Left lung (tissue), 10 donors: ENCODE results near the gene AIG1. TPM values are rescaled to one million over a fixed set of nuclear protein-coding genes. Genes with fewer than 3 reads are reported as not detected.
A peak's percentile ranks its signal among the peaks of the same experiment; 100 is the strongest.

Source experiments
- ATAC-seq: fragments of 200-7000 bp; cut with Tn5 transposase; one replicate; pipeline ENCODE4 v1.9.1; 2020; ENCODE audit warnings: moderate library complexity
- DNase-seq, 4 donors: peaks; one replicate each; pipeline ENCODE4 v3.0.0-alpha.2; 2013 to 2020
- H3K27ac ChIP-seq, 2 donors: fragments of 200-600 bp; sonication (generic) in 1 of 2; one replicate each; pipeline versions ENCODE4 v1.5.0 to v1.8.0; 2020 to 2021
- H3K27me3 ChIP-seq, 2 donors: fragments of 200-600 bp; sonication (generic) in 1 of 2; one replicate each; pipeline versions ENCODE4 v1.5.0 to v1.8.0; 2020 to 2021
- H3K36me3 ChIP-seq, 2 donors: fragments of 200-600 bp; sonication (generic) in 1 of 2; one replicate each; pipeline versions ENCODE4 v1.5.0 to v1.8.0; 2020 to 2021
- H3K4me1 ChIP-seq, 2 donors: fragments of 200-600 bp; one replicate each; pipeline ENCODE4 v1.8.0; 2021
- H3K4me3 ChIP-seq, 2 donors: fragments of 200-600 bp; sonication (generic) in 1 of 2; one replicate each; pipeline versions ENCODE4 v1.5.0 to v1.8.0; 2020 to 2021; ENCODE audit warnings: mild to moderate bottlenecking in 1 of 2
- H3K9me3 ChIP-seq, 2 donors: fragments of 200-600 bp; sonication (generic) in 1 of 2; one replicate each; pipeline versions ENCODE4 v1.5.0 to v1.8.0; 2020 to 2021
- CTCF ChIP-seq, 2 donors: fragments of 200-600 bp; sonication (generic) in 1 of 2; IDR thresholded peaks; one replicate each; pipeline versions ENCODE4 v1.5.0 to v1.8.0; 2021; ENCODE audit warnings: antibody characterized with exemption in 2 of 2
- intact Hi-C, 2 donors: fragments of 100-400 bp; cut with DNase I; formaldehyde crosslinking; loops; one replicate each; pipeline versions ENCODE4 v1.11.2 to v1.14.2; 2022
- polyA plus RNA-seq, 6 donors: library from polyadenylated mRNA; unstranded; fragments of 120-200 nt; gene quantifications; one replicate each; pipeline ENCODE4 v1.2.1, GENCODE V29; 2013; ENCODE audit not compliant: insufficient read length in 6 of 6
- total RNA-seq, 2 donors: library from RNA; stranded (reverse); fragmentation: NEBNext Ultra II Directional; extraction: Animal tissue kit (Norgen Biotek cat#: 25700); gene quantifications; one replicate each; pipeline ENCODE4 v1.2.1, GENCODE V29; 2021
- donor health status: DM: no; HTN: yes; CAD: no.
- donor health status: DM: no; HTN: no; CAD: no.

The AIG1 gene
- total and polyA plus RNA-seq, 8 donors, result 34.7 to 45.4 (median 36.8) TPM

DNA sequence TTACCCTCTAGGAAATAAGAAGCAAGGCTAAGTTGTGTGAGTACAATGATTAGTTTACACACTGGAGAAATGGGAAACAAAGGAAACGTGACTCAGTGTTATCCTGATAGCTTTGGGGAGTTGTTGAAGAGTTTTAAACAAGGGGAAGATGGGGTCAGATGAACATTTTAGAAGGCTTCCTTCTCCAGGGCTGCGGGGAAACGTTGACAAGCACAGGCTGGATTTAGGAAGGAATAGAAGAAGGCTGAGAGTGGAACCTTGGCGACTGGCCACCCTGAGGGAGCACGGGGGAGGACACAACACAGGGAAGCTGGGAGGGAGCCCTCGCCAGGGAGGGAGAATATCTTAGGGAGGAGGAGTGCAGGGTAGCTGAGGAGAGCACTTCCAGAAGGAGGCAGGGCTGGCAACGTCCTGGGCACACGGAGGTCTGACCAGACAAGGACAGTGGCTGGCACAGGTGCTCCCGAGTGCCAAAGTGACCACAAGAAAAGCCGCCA lies 134.7 kb downstream of the AIG1 start:
- TF ChIP-seq CTCF (IDR thresholded peaks at IDR 0.05), result no peak
- Histone ChIP-seq H3K9me3 (no peaks in the 10 kb centered on the region), H3K4me1 (no peaks in the 10 kb centered on the region), H3K27ac (no peak overlapping the region), H3K4me3 (no peak overlapping the region), H3K36me3 (no peaks in the 10 kb centered on the region), H3K27me3 (no peaks in the 10 kb centered on the region)
- DNase-seq, result peak in 2 of 4 donors; percentile 40 to 48
- ATAC-seq, result no peak
- intact Hi-C loops, result no loop called here

- no peaks in the 10 kb centered on the region for H3K9me3 ChIP-seq
- no peaks in the 10 kb centered on the region for H3K4me1 ChIP-seq
- no peak overlapping the region for H3K27ac ChIP-seq
- TF ChIP-seq CTCF (IDR thresholded peaks at IDR 0.05), result no peak
- DNase-seq (no peak), ATAC-seq (no peak)
- no peaks in the 10 kb centered on the region for H3K36me3 ChIP-seq
- no peak overlapping the region for H3K4me3 ChIP-seq
- H3K27me3 ChIP-seq, result no peaks in the 10 kb centered on the region
- intact Hi-C loops, result no loop called here
Measured at GRCh38 chr6:143196525-143197225, 136.0 kb downstream of the AIG1 start.

DNA sequence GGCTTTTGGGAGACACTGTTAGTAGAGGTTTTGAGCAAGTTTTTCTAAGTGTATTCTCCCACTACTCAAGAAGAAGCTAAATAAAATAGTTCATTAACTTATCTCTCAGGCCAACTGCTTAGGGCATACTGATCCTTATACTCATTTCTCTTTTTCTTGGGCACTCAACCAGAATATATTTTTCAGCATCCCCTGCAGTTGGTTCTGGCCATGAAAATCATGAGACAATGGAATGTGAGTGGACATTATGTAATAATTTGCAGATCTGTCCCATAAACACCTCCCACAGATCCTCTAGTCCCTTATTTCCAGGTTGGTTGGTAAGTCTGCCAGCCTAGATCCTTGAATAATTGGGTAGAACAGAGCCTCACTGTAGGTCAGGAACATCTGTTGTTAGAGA lies 136.7 kb downstream of the AIG1 start:
- H3K9me3 ChIP-seq, result no peaks in the 10 kb centered on the region
- no peak overlapping the region for H3K4me3 ChIP-seq
- TF ChIP-seq CTCF (IDR thresholded peaks at IDR 0.05), result no peak
- H3K27me3 ChIP-seq, result no peaks in the 10 kb centered on the region
- no peaks in the 10 kb centered on the region for H3K36me3 ChIP-seq
- no peak for ATAC-seq
- intact Hi-C loops, result no loop called here
- no peaks in the 10 kb centered on the region for H3K4me1 ChIP-seq
- H3K27ac ChIP-seq, result no peak overlapping the region
- DNase-seq, result no peak

GRCh38 chr6:143198312-143198711 lies 137.6 kb downstream of the AIG1 start:
- intact Hi-C loops, result no loop called here
- ATAC-seq, result no peak
- Histone ChIP-seq H3K36me3 (no peaks in the 10 kb centered on the region), H3K27ac (no peak overlapping the region), H3K9me3 (no peaks in the 10 kb centered on the region), H3K4me3 (no peak overlapping the region), H3K4me1 (no peaks in the 10 kb centered on the region), H3K27me3 (no peaks in the 10 kb centered on the region)
- DNase-seq, result no peak
- no peak for TF ChIP-seq CTCF (IDR thresholded peaks at IDR 0.05)

- no peak overlapping the region for H3K27ac ChIP-seq
- no peak for ATAC-seq
- intact Hi-C loops, result no loop called here
Measured at GRCh38 chr6:143199291-143199690, 138.6 kb downstream of the AIG1 start.

More at GRCh38 chr6:143199291-143199690, 138.6 kb downstream of the AIG1 start:
- no peak for DNase-seq
- no peak overlapping the region for H3K4me3 ChIP-seq
- H3K27me3 ChIP-seq, result no peaks in the 10 kb centered on the region
- no peaks in the 10 kb centered on the region for H3K36me3 ChIP-seq
- peaks cover 0 to 6% of the 10 kb centered on the region in 2 donors for H3K9me3 ChIP-seq
- H3K4me1 ChIP-seq, result no peaks in the 10 kb centered on the region
- TF ChIP-seq CTCF (IDR thresholded peaks at IDR 0.05), result no peak
